ENCODE data around the gene CST7.
"Not testable (repeated sequence)": the region's sequence is repeated elsewhere in the genome, so short reads cannot be mapped to it uniquely, and the experiment has no call there.

Gene CST7

GRCh38 chr20:24948939-24949679 lies at the start of gene CST7:
Gene CST7 (plus strand): TSS chr20:24949269. CDS start chr20:24949506, 237 bp downstream.
- peak; percentile 75 for DNase-seq

GRCh38 chr20:24906806-24907205 lies 42.3 kb upstream of the CST7 start:
- no peak for DNase-seq

GRCh38 chr20:24908642-24909041 lies 40.4 kb upstream of the CST7 start:
- DNase-seq, result no peak

- DNase-seq, result no peak
Observed at GRCh38 chr20:24909086-24909780, 39.8 kb upstream of the CST7 start.

- no peak for DNase-seq
Observed at GRCh38 chr20:24909861-24910260, 39.2 kb upstream of the CST7 start.

GRCh38 chr20:24910461-24910860 lies 38.6 kb upstream of the CST7 start:
- DNase-seq, result no peak

- no peak for DNase-seq
Observed at GRCh38 chr20:24911461-24911860, 37.6 kb upstream of the CST7 start.

- no peak for DNase-seq
Observed at GRCh38 chr20:24912397-24913075, 36.5 kb upstream of the CST7 start.

- DNase-seq, result no peak
Observed at GRCh38 chr20:24913076-24913628, 35.9 kb upstream of the CST7 start.

GRCh38 chr20:24914388-24915241 lies 34.5 kb upstream of the CST7 start:
- no peak for DNase-seq

- DNase-seq, result no peak
Observed at GRCh38 chr20:24915440-24915839, 33.6 kb upstream of the CST7 start.

- no peak for DNase-seq
Observed at GRCh38 chr20:24915892-24916291, 33.2 kb upstream of the CST7 start.

- DNase-seq, result no peak
Observed at GRCh38 chr20:24916412-24916811, 32.7 kb upstream of the CST7 start.

GRCh38 chr20:24917056-24917455 lies 32.0 kb upstream of the CST7 start:
- DNase-seq, result no peak

- DNase-seq, result peak; percentile 55
Observed at GRCh38 chr20:24917797-24918578, 31.1 kb upstream of the CST7 start.

- DNase-seq, result no peak
Observed at GRCh38 chr20:24918579-24919566, 30.2 kb upstream of the CST7 start.

- DNase-seq, result not testable (repeated sequence)
Observed at GRCh38 chr20:24919665-24920064, 29.4 kb upstream of the CST7 start.

- not testable (repeated sequence) for DNase-seq
Observed at GRCh38 chr20:24920706-24921105, 28.4 kb upstream of the CST7 start.

- not testable (repeated sequence) for DNase-seq
Observed at GRCh38 chr20:24929259-24929658, 19.8 kb upstream of the CST7 start.

Measured in CD4-positive, alpha-beta T cell treated with Interleukin-6 for 4 hours (primary cell).